B cell (primary cell): ENCODE measurements around the gene ANKFN1. TPM values are rescaled to one million over a fixed set of nuclear protein-coding genes. Genes with fewer than 3 reads are reported as not detected.

Source experiments
- ATAC-seq: fragments of 200-7000 bp; cut with Tn5 transposase; one replicate; pipeline ENCODE4 v1.10.0; 2021; ENCODE audit warnings: low read depth, mild to moderate bottlenecking, moderate number of reproducible peaks, moderate library complexity
- CTCF ChIA-PET: fragments of 350-600 bp; sonication (Branson Sonifier 250); formaldehyde crosslinking; loops from one replicate; lab custom pipeline; 2021; ENCODE audit warnings: antibody characterized with exemption, inconsistent platforms; lab: Charles Lee
- POLR2A ChIA-PET: fragments of 350-600 bp; sonication (Branson Sonifier 250); formaldehyde crosslinking; loops from one replicate; lab custom pipeline; 2021; ENCODE audit warnings: antibody characterized with exemption; lab: Charles Lee
- DNase-seq: peaks from one replicate; pipeline ENCODE4 v3.0.0; 2013
- H2AFZ ChIP-seq: 2 replicates; pipeline ENCODE4 v1.6.1; 2012; ENCODE audit warnings: mild to moderate bottlenecking, low read depth, low read length; ENCODE audit not compliant: insufficient read depth, poor library complexity, severe bottlenecking
- H3K27ac ChIP-seq, 2 donors: 1 replicate in 1 of 2; 2 replicates in 1 of 2; pipeline ENCODE4 v1.5.1; 2012 to 2013; ENCODE audit warnings: low read length in 2 of 2, mild to moderate bottlenecking in 2 of 2, moderate library complexity in 1 of 2
- H3K27me3 ChIP-seq, 4 experiments: fragments of 200-600 bp in 1 of 4; sonication (generic) in 1 of 4; replicated peaks in 1 of 4; 1 replicate in 2 of 4; 2 replicates in 2 of 4; pipeline versions ENCODE4 v1.6.1 to v1.7.0; 2013 to 2016; ENCODE audit warnings: low read length in 3 of 4, mild to moderate bottlenecking in 2 of 4, mixed read lengths in 1 of 4, moderate library complexity in 1 of 4; ENCODE audit not compliant: insufficient read depth in 4 of 4, control insufficient read depth in 3 of 4; ENCODE audit errors: control extremely low read depth in 1 of 4
- H3K36me3 ChIP-seq, 2 experiments: replicated peaks in 1 of 2; 1 replicate in 1 of 2; 2 replicates in 1 of 2; pipeline versions ENCODE4 v1.6.1 to v1.7.1; 2013; ENCODE audit warnings: low read length in 1 of 2; ENCODE audit not compliant: insufficient read depth in 2 of 2, control insufficient read depth in 1 of 2; ENCODE audit errors: control extremely low read depth in 1 of 2, extremely low read depth in 1 of 2
- H3K4me1 ChIP-seq, 2 donors: fragments of 200-600 bp in 1 of 2; sonication (generic) in 1 of 2; 1 replicate in 1 of 2; 2 replicates in 1 of 2; pipeline versions ENCODE4 v1.5.1 to v1.6.1; 2013 to 2017; ENCODE audit warnings: low read length in 2 of 2; ENCODE audit not compliant: control insufficient read depth in 2 of 2, insufficient read depth in 2 of 2
- H3K4me2 ChIP-seq: replicated peaks from 2 replicates; pipeline ENCODE3; 2012; ENCODE audit warnings: mild to moderate bottlenecking, low read depth, low read length; ENCODE audit not compliant: poor library complexity, severe bottlenecking
- H3K4me3 ChIP-seq, 5 experiments: fragments of 200-600 bp in 1 of 5; sonication (generic) in 1 of 5; 1 replicate in 3 of 5; 2 replicates in 2 of 5; pipeline versions ENCODE4 v1.5.1 to v1.7.0; 2011 to 2016; ENCODE audit warnings: low read length in 4 of 5, mild to moderate bottlenecking in 4 of 5, low read depth in 2 of 5, control low read depth in 1 of 5, moderate library complexity in 1 of 5; ENCODE audit not compliant: insufficient read depth in 1 of 5; ENCODE audit errors: control extremely low read depth in 1 of 5, extremely low read depth in 1 of 5
- H3K79me2 ChIP-seq: fragments of 200-600 bp; sonication (generic); one replicate; pipeline ENCODE4 v1.6.0; 2016; ENCODE audit warnings: low read length; ENCODE audit not compliant: control insufficient read depth, insufficient read depth
- H3K9ac ChIP-seq: fragments of 200-600 bp; sonication (generic); 2 replicates; pipeline ENCODE4 v1.6.1; 2017; ENCODE audit warnings: mild to moderate bottlenecking, low read length, moderate library complexity
- H3K9me3 ChIP-seq, 3 donors: one replicate each; pipeline versions ENCODE4 v1.6.1 to v1.7.1; 2013; ENCODE audit warnings: low read length in 2 of 3; ENCODE audit not compliant: control insufficient read depth in 2 of 3, insufficient read depth in 1 of 3; ENCODE audit errors: control extremely low read depth in 1 of 3
- H4K20me1 ChIP-seq: 2 replicates; pipeline ENCODE4 v1.6.0; 2012; ENCODE audit warnings: mild to moderate bottlenecking, low read length; ENCODE audit not compliant: insufficient read depth, control insufficient read depth, poor library complexity, severe bottlenecking
- H3K27ac Mint-ChIP-seq: one replicate; pipeline ENCODE4 v1.8.0; 2021; ENCODE audit warnings: mixed read lengths
- H3K27me3 Mint-ChIP-seq: one replicate; pipeline ENCODE4 v1.8.0; 2021; ENCODE audit warnings: mixed read lengths
- H3K4me1 Mint-ChIP-seq: one replicate; pipeline ENCODE4 v1.8.0; 2021; ENCODE audit warnings: mixed read lengths
- H3K4me3 Mint-ChIP-seq: one replicate; pipeline ENCODE4 v1.8.0; 2021; ENCODE audit warnings: mixed read lengths
- H3K9me3 Mint-ChIP-seq: one replicate; pipeline ENCODE4 v1.8.0; 2022; ENCODE audit warnings: mixed read lengths; ENCODE audit not compliant: insufficient read depth
- EZH2 ChIP-seq: IDR thresholded peaks from 2 replicates; pipeline ENCODE4 v1.6.1; 2012; ENCODE audit warnings: borderline replicate concordance, low read depth, mild to moderate bottlenecking, moderate library complexity, low read length; ENCODE audit not compliant: insufficient read depth, poor library complexity, severe bottlenecking
- whole genome bisulfite sequencing: methylation state at CpG from one replicate; pipeline ENCODE4 v1.1.5; 2013; ENCODE audit warnings: missing lambda C conversion rate; ENCODE audit not compliant: insufficient coverage; 5-methylcytosine and 5-hydroxymethylcytosine counted together
- intact Hi-C: fragments of 100-400 bp; cut with micrococcal nuclease; formaldehyde crosslinking; loops from one replicate; pipeline ENCODE4 v1.10.0; 2022
- polyA plus RNA-seq: library from polyadenylated mRNA; depleted of rRNA; stranded (reverse); fragments of >200 nt; gene quantifications from 2 replicates; pipeline ENCODE4 v1.2.3, GENCODE V29; 2012
- total RNA-seq, 2 donors: library from RNA; stranded (reverse); fragments of 120-200 nt in 1 of 2; gene quantifications; 1 replicate in 1 of 2; 2 replicates in 1 of 2; pipeline versions ENCODE4 v1.2.3 to v1.2.4, GENCODE V29; 2013 to 2022
- TF ChIP-seq, protein P1 (sequence below): fragments of 200-600 bp; IDR thresholded peaks from one replicate; pipeline ENCODE4 v1.8.0; 2022; ENCODE audit warnings: antibody characterized with exemption, mild to moderate bottlenecking

ANKFN1 gene
- total and polyA plus RNA-seq, 2 donors (not counting 1 experiment from before 2014, with no cell fraction given), result not detected

DNA sequence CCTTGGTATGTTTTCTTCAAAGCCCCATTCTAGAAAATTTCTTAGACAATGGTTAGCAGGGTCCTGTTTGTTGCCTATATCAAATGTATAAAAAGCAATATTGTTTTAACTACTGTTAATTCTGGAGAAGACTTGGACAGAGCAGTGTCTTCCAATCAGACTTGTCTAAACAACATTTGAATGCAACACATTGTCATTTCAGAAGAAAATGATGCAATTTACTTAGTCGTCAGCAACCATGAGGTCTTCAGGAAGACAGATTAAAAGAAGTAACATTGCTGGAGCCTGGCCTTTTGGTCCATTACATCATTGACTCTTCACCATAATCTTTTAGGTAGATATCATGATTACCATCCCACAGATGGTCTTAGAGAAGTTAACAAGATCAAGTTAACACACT lies 94.5 kb downstream of the ANKFN1 start:
- no peak overlapping the region for H3K4me3 Mint-ChIP-seq
- Histone ChIP-seq H3K4me2 (no peak overlapping the region), H4K20me1 (no peaks in the 10 kb centered on the region), H3K9me3 (no peaks in the 10 kb centered on the region), H3K9ac (no peak overlapping the region), H2AFZ (no peak overlapping the region), H3K4me3 (no peak overlapping the region), H3K27ac (no peak overlapping the region), H3K27me3 (no peaks in the 10 kb centered on the region), H3K4me1 (no peaks in the 10 kb centered on the region), H3K36me3 (no peaks in the 10 kb centered on the region), H3K79me2 (no peaks in the 10 kb centered on the region)
- ChIA-PET CTCF (no interaction called here), POLR2A (no interaction called here)
- no peak for ATAC-seq
- no CpG with 5 or more reads among the region's 1 CpG for WGBS
- intact Hi-C loops, result no loop called here
- no peak for DNase-seq
- H3K4me1 Mint-ChIP-seq, result no peaks in the 10 kb centered on the region
- no peaks in the 10 kb centered on the region for H3K9me3 Mint-ChIP-seq
- H3K27ac Mint-ChIP-seq, result no peak overlapping the region
- H3K27me3 Mint-ChIP-seq, result peaks cover 7% of the 10 kb centered on the region
- no peak for TF ChIP-seq EZH2
- TF ChIP-seq, protein P1, sequence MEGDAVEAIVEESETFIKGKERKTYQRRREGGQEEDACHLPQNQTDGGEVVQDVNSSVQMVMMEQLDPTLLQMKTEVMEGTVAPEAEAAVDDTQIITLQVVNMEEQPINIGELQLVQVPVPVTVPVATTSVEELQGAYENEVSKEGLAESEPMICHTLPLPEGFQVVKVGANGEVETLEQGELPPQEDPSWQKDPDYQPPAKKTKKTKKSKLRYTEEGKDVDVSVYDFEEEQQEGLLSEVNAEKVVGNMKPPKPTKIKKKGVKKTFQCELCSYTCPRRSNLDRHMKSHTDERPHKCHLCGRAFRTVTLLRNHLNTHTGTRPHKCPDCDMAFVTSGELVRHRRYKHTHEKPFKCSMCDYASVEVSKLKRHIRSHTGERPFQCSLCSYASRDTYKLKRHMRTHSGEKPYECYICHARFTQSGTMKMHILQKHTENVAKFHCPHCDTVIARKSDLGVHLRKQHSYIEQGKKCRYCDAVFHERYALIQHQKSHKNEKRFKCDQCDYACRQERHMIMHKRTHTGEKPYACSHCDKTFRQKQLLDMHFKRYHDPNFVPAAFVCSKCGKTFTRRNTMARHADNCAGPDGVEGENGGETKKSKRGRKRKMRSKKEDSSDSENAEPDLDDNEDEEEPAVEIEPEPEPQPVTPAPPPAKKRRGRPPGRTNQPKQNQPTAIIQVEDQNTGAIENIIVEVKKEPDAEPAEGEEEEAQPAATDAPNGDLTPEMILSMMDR, result no peak

DNA sequence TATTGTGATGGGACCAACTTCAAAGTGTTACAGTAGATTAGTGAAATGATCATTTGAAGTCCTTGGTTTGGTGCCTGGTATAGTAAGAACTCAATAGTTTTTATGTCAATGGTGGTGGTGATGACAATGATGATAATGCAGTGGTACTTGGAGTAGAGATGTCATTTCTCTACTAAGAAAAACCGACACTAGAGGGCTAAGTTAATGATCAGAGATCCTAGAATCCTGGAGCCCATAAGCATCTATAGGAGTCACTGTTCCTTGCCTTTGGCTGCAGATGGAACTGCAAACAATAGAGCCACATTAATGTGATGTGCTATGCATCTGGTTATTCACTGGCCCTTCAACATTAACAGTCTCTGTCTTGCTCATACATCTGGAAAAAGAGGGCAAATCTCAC lies 103.8 kb downstream of the ANKFN1 start:
- Histone ChIP-seq H3K9me3 (no peaks in the 10 kb centered on the region), H3K4me2 (no peak overlapping the region), H3K4me3 (no peak overlapping the region), H4K20me1 (no peaks in the 10 kb centered on the region), H3K79me2 (no peaks in the 10 kb centered on the region), H2AFZ (no peak overlapping the region), H3K4me1 (no peaks in the 10 kb centered on the region), H3K27me3 (no peaks in the 10 kb centered on the region), H3K27ac (no peak overlapping the region), H3K36me3 (no peaks in the 10 kb centered on the region), H3K9ac (no peak overlapping the region)
- 80% methylated on average over 1 of the region's 1 CpG for WGBS
- DNase-seq (no peak), ATAC-seq (no peak)
- ChIA-PET CTCF (no interaction called here), POLR2A (no interaction called here)
- Mint-ChIP-seq H3K4me3 (no peak overlapping the region), H3K27ac (no peak overlapping the region), H3K4me1 (no peaks in the 10 kb centered on the region), H3K27me3 (no peaks in the 10 kb centered on the region), H3K9me3 (no peaks in the 10 kb centered on the region)
- intact Hi-C loops, result no loop called here
- TF ChIP-seq, protein P1, result no peak
- no peak for TF ChIP-seq EZH2
